ENCODE results near the gene HECW1.

HECW1 gene

DNA sequence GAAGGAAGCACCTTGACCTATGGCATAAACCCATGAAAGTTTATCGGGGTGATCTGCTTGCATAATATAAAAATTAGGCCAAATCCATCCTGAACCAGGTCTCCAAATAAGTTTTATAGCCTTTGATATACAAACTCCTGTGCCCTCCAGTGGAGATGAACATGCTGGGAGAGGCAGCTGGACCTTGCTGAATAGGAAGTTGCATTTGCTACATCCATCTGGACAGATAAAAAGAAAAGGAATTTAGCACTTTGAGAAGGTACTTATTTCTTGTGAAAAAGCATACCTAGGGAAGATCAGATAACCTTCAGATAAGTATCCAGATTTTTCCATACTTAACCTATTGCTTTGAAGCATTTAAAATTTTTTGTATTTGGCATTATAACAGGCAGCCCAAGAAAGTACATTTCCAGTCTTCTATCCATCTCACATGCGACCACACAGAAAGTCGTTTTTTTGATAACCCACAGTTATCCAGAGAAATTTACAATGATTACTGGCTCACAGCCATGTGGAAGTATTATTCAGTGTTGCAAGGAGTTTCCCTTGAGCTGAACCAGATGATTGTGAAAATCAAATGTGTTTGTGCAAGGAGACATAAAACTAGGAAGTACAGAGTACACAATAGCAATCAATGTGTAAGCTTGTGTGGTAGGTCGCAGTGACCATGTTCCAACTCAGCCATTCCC is 346.0 kb downstream of the HECW1 start:
- H3K27ac Mint-ChIP-seq, result no peak overlapping the region
- no peaks in the 10 kb centered on the region for H3K4me1 Mint-ChIP-seq (ENCODE audit: low read depth)
- H3K36me3 Mint-ChIP-seq (ENCODE audit: low read depth), result no peaks in the 10 kb centered on the region
- peaks cover under 1% of the 10 kb centered on the region for H3K27me3 Mint-ChIP-seq
- H3K9me3 Mint-ChIP-seq, result no peaks in the 10 kb centered on the region
- no peak overlapping the region for H3K4me3 Mint-ChIP-seq

DNA sequence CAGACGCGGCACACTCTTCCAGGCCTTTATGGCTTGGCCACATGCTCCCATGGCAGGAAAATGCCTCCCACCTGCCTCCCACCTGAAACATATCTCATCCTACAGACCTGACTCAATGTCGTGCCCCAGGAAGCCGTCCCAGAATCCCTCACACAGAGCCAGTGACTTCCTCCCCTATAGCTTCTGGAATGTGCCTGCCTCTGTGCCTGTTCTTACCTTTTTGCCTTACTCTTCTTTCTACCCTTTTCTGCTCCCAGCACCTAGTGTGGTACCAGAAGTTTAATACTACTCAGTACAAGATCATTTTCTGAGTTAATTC is 346.5 kb downstream of the HECW1 start:
- H3K27me3 Mint-ChIP-seq, result peaks cover 4% of the 10 kb centered on the region
- no peak overlapping the region for H3K27ac Mint-ChIP-seq
- no peaks in the 10 kb centered on the region for H3K4me1 Mint-ChIP-seq (ENCODE audit: low read depth)
- no peaks in the 10 kb centered on the region for H3K9me3 Mint-ChIP-seq
- no peak overlapping the region for H3K4me3 Mint-ChIP-seq
- no peaks in the 10 kb centered on the region for H3K36me3 Mint-ChIP-seq (ENCODE audit: low read depth)

GRCh38 chr7:43460733-43461348 is 348.4 kb downstream of the HECW1 start:
- H3K9me3 Mint-ChIP-seq, result no peaks in the 10 kb centered on the region
- no peak overlapping the region for H3K4me3 Mint-ChIP-seq
- no peaks in the 10 kb centered on the region for H3K36me3 Mint-ChIP-seq (ENCODE audit: low read depth)
- H3K27ac Mint-ChIP-seq, result no peak overlapping the region
- H3K4me1 Mint-ChIP-seq (ENCODE audit: low read depth), result no peaks in the 10 kb centered on the region
- peaks cover 4% of the 10 kb centered on the region for H3K27me3 Mint-ChIP-seq

DNA sequence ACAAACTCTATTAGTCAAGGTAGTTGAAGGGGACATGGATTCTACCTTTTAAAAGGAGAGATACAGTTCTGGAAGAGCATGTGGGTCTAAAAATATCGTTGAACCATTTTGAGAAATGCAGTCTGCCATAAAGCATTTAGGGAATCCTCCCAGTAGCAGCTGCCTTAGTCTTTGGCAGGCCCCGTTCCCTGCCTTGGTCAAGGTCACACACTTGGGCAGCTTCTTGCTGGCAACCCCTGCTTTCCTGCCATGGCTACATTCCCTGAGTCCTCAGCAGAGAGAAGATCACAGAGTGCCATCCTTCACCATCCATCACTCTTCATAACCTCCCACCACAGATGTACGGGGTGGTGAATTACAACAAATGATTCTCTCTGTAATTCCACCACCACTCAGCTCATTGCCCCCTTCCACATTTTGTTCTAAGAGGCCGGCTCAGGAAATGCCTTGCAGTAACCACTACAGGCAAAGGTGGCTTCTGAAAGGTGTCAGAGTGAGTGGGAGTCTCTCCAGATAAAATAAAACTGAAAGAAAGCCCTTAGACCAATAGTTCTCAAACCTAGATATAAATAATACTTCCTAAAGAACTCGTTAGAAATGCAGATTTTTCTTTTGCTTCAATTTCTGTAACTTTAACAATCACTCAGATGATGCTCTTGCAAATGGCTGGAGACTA is 349.0 kb downstream of the HECW1 start:
- Mint-ChIP-seq H3K4me3 (no peak overlapping the region), H3K27ac (no peak overlapping the region), H3K9me3 (no peaks in the 10 kb centered on the region), H3K36me3 (ENCODE audit: low read depth) (no peaks in the 10 kb centered on the region), H3K27me3 (peaks cover 4% of the 10 kb centered on the region), H3K4me1 (ENCODE audit: low read depth) (no peaks in the 10 kb centered on the region)

GRCh38 chr7:43462836-43463235 is 350.4 kb downstream of the HECW1 start:
- H3K4me3 Mint-ChIP-seq, result no peak overlapping the region
- no peak overlapping the region for H3K27ac Mint-ChIP-seq
- no peaks in the 10 kb centered on the region for H3K9me3 Mint-ChIP-seq
- peaks cover 4% of the 10 kb centered on the region for H3K27me3 Mint-ChIP-seq
- no peaks in the 10 kb centered on the region for H3K4me1 Mint-ChIP-seq (ENCODE audit: low read depth)
- no peaks in the 10 kb centered on the region for H3K36me3 Mint-ChIP-seq (ENCODE audit: low read depth)

GRCh38 chr7:43463401-43463980 is 351.0 kb downstream of the HECW1 start:
- Mint-ChIP-seq H3K4me3 (no peak overlapping the region), H3K4me1 (ENCODE audit: low read depth) (no peaks in the 10 kb centered on the region), H3K9me3 (no peaks in the 10 kb centered on the region), H3K36me3 (ENCODE audit: low read depth) (no peaks in the 10 kb centered on the region), H3K27me3 (peaks cover 4% of the 10 kb centered on the region), H3K27ac (no peak overlapping the region)

DNA sequence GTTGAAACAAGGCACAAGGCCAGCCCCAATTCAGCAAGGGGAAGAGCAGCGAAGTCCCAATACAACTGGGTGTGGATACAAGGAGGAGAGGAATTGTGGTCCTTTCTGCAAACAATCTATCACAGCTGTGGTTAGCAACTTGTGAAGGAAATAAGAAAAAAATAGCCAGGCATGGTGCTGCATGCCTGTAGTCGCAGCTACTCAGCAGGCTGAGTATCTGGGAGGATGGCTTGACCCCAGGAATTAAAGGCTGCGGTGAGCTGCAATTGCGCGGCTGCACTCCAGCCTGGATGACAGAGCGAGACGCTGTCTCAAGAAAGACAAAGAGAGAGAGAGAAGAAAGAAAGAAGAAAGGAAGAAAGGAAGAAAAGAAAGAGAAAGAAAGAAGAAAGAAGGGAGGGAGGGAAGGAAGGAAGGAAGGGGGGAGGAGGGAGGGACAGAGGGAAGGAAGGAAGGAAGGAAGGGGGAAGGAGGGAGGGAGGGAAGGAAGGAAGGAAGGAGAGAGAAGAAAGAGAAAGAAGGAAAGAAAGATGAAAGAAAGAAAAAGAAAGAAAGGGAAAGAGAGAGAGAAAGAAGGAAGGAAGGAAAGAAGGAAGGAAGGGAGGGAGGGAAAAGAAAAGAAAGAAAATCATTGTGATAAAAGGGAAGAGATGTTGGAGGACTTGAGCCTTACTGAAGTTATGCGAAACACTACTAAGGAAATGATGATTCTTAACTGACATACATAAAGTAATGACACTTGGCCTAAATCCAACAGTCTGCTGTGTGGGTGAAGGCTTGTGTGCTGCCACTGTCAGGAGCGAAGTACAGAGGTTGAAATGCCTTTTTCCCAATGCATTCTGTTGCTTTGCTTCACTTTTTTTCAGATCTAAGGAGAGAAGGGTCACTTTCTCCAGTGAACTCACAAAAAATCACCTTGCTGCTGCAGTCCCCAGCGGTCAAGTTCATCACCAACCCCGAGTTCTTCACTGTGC is 353.4 kb downstream of the HECW1 start:
- no peaks in the 10 kb centered on the region for H3K9me3 Mint-ChIP-seq
- peaks cover 8% of the 10 kb centered on the region for H3K27me3 Mint-ChIP-seq
- no peaks in the 10 kb centered on the region for H3K36me3 Mint-ChIP-seq (ENCODE audit: low read depth)
- no peak overlapping the region for H3K4me3 Mint-ChIP-seq
- no peaks in the 10 kb centered on the region for H3K4me1 Mint-ChIP-seq (ENCODE audit: low read depth)
- no peak overlapping the region for H3K27ac Mint-ChIP-seq

DNA sequence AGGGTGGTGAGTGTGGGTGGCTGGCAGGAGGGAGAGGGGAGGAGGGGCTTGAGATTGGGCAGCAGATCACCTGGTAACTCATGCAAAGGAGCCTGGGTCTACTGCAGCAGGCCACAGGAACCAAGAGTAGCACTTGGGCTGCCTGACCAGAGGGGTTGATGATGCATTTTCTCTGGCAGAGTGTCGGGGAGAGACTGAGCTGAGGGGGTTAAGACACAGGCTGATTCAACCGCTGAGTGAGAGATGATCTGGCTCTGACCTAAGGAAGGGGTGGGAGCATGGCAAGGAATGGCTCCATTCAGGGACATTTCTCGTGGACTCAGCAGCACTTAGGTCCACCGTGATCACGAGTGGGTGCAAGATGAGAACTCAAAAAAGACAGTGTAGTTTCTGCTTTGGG is 355.0 kb downstream of the HECW1 start:
- H3K9me3 Mint-ChIP-seq, result no peaks in the 10 kb centered on the region
- no peak overlapping the region for H3K27ac Mint-ChIP-seq
- H3K4me1 Mint-ChIP-seq (ENCODE audit: low read depth), result no peaks in the 10 kb centered on the region
- H3K36me3 Mint-ChIP-seq (ENCODE audit: low read depth), result no peaks in the 10 kb centered on the region
- H3K27me3 Mint-ChIP-seq, result peaks cover 8% of the 10 kb centered on the region
- no peak overlapping the region for H3K4me3 Mint-ChIP-seq

- H3K9me3 Mint-ChIP-seq, result no peaks in the 10 kb centered on the region
- H3K36me3 Mint-ChIP-seq (ENCODE audit: low read depth), result no peaks in the 10 kb centered on the region
- H3K27me3 Mint-ChIP-seq, result peaks cover 8% of the 10 kb centered on the region
- no peak overlapping the region for H3K27ac Mint-ChIP-seq
- no peaks in the 10 kb centered on the region for H3K4me1 Mint-ChIP-seq (ENCODE audit: low read depth)
- no peak overlapping the region for H3K4me3 Mint-ChIP-seq
Measured at GRCh38 chr7:43467846-43468245, 355.4 kb downstream of the HECW1 start.

DNA sequence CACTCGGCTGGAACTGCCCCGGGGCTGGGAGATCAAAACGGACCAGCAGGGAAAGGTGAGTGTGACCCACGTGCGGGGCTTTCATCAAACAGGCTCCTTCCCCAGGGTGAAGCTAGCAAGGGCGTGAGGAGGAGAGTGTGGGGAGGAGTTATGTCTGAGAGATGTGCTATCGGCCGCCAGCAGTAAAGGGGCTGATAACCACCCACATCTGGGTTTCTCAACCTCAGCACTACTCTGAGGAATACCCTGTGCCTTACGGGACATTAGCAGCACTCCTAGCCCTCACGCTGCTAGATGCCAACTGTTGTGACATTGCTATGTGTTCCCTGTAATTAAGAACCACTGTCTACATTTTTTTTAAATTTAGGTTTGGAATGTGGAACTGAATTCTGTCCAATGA is 356.6 kb downstream of the HECW1 start:
- Mint-ChIP-seq H3K27me3 (peaks cover 4% of the 10 kb centered on the region), H3K27ac (no peak overlapping the region), H3K4me3 (no peak overlapping the region), H3K4me1 (ENCODE audit: low read depth) (no peaks in the 10 kb centered on the region), H3K36me3 (ENCODE audit: low read depth) (no peaks in the 10 kb centered on the region), H3K9me3 (no peaks in the 10 kb centered on the region)

- Mint-ChIP-seq H3K4me1 (ENCODE audit: low read depth) (no peaks in the 10 kb centered on the region), H3K36me3 (ENCODE audit: low read depth) (no peaks in the 10 kb centered on the region), H3K9me3 (no peaks in the 10 kb centered on the region), H3K27ac (no peak overlapping the region), H3K4me3 (no peak overlapping the region), H3K27me3 (peaks cover 4% of the 10 kb centered on the region)
Measured at GRCh38 chr7:43470110-43470509, 357.7 kb downstream of the HECW1 start.

DNA sequence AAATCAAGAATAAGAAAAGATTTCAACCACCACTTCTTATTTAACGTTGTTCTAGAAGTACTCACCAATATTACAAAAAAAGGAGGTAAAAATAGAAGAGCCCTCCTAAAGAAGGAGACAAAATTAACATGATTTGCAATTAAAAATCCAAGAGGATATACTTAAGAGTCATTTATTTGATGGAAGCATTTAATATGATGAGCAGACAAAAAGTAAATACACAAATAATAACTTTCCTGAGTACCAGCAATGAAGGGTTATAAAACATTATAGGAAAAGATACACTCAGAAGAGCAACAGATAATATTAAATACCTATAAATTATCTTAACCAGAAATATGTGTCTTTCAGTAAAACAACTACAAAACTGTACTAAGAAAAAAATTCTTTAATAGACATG is 363.5 kb downstream of the HECW1 start:
- no peaks in the 10 kb centered on the region for H3K4me1 Mint-ChIP-seq (ENCODE audit: low read depth)
- no peaks in the 10 kb centered on the region for H3K27me3 Mint-ChIP-seq
- no peak overlapping the region for H3K4me3 Mint-ChIP-seq
- H3K36me3 Mint-ChIP-seq (ENCODE audit: low read depth), result no peaks in the 10 kb centered on the region
- no peak overlapping the region for H3K27ac Mint-ChIP-seq
- H3K9me3 Mint-ChIP-seq, result no peaks in the 10 kb centered on the region

DNA sequence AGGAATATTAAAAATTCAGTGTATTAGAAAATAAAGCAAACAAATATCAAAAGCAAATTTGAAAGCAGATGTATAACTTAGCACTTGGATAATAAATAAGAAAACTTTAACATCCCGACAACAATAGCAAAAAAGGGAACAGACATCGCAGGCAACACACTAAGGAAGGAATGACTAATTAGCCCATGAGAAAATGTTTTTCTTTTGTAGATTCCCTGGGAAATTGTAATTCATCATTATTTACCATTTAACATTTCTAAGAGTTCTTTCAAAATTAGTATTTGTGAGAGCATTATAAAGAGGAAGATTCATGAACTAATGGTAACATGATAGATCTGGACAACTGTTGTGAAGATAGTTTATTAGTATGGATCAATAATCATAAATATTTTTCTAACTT is 364.4 kb downstream of the HECW1 start:
- H3K27me3 Mint-ChIP-seq, result no peaks in the 10 kb centered on the region
- no peak overlapping the region for H3K4me3 Mint-ChIP-seq
- H3K36me3 Mint-ChIP-seq (ENCODE audit: low read depth), result no peaks in the 10 kb centered on the region
- H3K4me1 Mint-ChIP-seq (ENCODE audit: low read depth), result no peaks in the 10 kb centered on the region
- H3K9me3 Mint-ChIP-seq, result no peaks in the 10 kb centered on the region
- no peak overlapping the region for H3K27ac Mint-ChIP-seq

DNA sequence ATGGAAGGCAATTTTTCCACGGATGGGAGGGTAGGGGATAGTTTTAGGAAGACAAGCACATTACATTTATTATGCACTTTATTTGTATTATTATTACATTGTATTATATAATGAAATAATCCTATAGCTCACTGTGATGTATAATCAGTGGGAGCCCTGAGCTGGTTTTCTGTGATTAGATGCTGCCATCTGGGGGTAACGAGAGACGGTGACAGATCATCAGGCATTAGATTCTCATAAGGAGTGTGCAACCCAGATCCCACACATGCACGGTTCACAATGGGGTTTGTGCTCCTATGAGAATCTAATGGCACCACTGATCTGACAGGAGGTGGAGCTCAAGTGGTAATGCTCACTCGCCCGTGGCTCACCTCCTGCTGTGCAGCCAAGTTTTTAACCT is 366.6 kb downstream of the HECW1 start:
- no peaks in the 10 kb centered on the region for H3K9me3 Mint-ChIP-seq
- H3K27ac Mint-ChIP-seq, result no peak overlapping the region
- H3K36me3 Mint-ChIP-seq (ENCODE audit: low read depth), result no peaks in the 10 kb centered on the region
- H3K4me1 Mint-ChIP-seq (ENCODE audit: low read depth), result no peaks in the 10 kb centered on the region
- H3K4me3 Mint-ChIP-seq, result no peak overlapping the region
- peaks cover 2% of the 10 kb centered on the region for H3K27me3 Mint-ChIP-seq
